GM12878 (cell line): Measurements from ENCODE around the gene RASGEF1B. TPM values are rescaled to one million over a fixed set of nuclear protein-coding genes. Genes with fewer than 3 reads are reported as not detected.

Source experiments
- ATAC-seq: fragments of 200-7000 bp; cut with Tn5 transposase; 3 replicates; pipeline ENCODE4 v1.9.1; 2020; ENCODE audit warnings: mild to moderate bottlenecking, moderate library complexity
- BruUV-seq: library from RNA; stranded (reverse); fragments of 400-500 nt; replicated peaks from 2 replicates; lab custom pipeline; 2021; lab: Mats Ljungman, UMichigan
- CTCF ChIA-PET: fragments of 300-600 bp; sonication (Branson Sonifier 250); formaldehyde crosslinking; extraction: SDS; loops from one replicate; lab custom pipeline; 2021; ENCODE audit warnings: inconsistent platforms; lab: Yijun Ruan, JAX
- POLR2A ChIA-PET: fragments of 350-600 bp; formaldehyde crosslinking; extraction: SDS; loops from one replicate; lab custom pipeline; 2021; ENCODE audit warnings: inconsistent platforms; lab: Charles Lee
- RAD21 ChIA-PET: fragments of 300-600 bp; sonication (Branson Sonifier 250); formaldehyde crosslinking; loops from one replicate; lab custom pipeline; 2023; ENCODE audit warnings: antibody characterized with exemption; ENCODE audit not compliant: unreplicated experiment; lab: Charles Lee
- SMC1A ChIA-PET: fragments of 300-600 bp; sonication (Branson Sonifier 250); formaldehyde crosslinking; loops from one replicate; lab custom pipeline; 2023; ENCODE audit not compliant: unreplicated experiment, uncharacterized antibody; lab: Charles Lee
- DNase-seq: peaks from one replicate; pipeline ENCODE4 v3.0.0-alpha.2; 2011; ENCODE audit warnings: low read depth, low spot score
- FAIRE-seq: peaks from 3 replicates; lab custom pipeline; 2011; peaks lifted over from hg19 to GRCh38; lab: Jason Lieb, UNC
- H2AFZ ChIP-seq: 2 replicates; pipeline ENCODE4 v1.6.0; 2011; ENCODE audit warnings: low read depth, low read length, control low read depth; ENCODE audit not compliant: control insufficient read depth
- H3K27ac ChIP-seq: 2 replicates; pipeline ENCODE4 v1.5.1; 2011; ENCODE audit warnings: control low read depth; ENCODE audit not compliant: control insufficient read depth, insufficient read depth
- H3K27me3 ChIP-seq, 2 experiments: replicated peaks in 1 of 2; 2 replicates each; pipeline versions ENCODE4 v1.6.0 to v1.6.1; 2011; ENCODE audit warnings: low read length in 1 of 2; ENCODE audit not compliant: control insufficient read depth in 2 of 2, insufficient read depth in 2 of 2
- H3K36me3 ChIP-seq, 2 experiments: 2 replicates each; pipeline ENCODE4 v1.5.1; 2011; ENCODE audit warnings: low read length in 1 of 2; ENCODE audit not compliant: control insufficient read depth in 2 of 2, insufficient read depth in 2 of 2
- H3K4me1 ChIP-seq: 2 replicates; pipeline ENCODE4 v1.6.1; 2011; ENCODE audit warnings: mild to moderate bottlenecking, low read length, moderate library complexity, mixed read lengths; ENCODE audit not compliant: control insufficient read depth, insufficient read depth
- H3K4me2 ChIP-seq: 2 replicates; pipeline ENCODE4 v1.6.0; 2011; ENCODE audit warnings: control low read depth; ENCODE audit not compliant: control insufficient read depth, insufficient read depth
- H3K4me3 ChIP-seq: fragments of 200-600 bp; sonication (generic); 2 replicates; pipeline ENCODE4 v1.5.1; 2016
- H3K79me2 ChIP-seq: 2 replicates; pipeline ENCODE4 v1.6.0; 2011; ENCODE audit warnings: low read length; ENCODE audit not compliant: control insufficient read depth, insufficient read depth
- H3K9ac ChIP-seq: 2 replicates; pipeline ENCODE4 v1.8.0; 2011; ENCODE audit warnings: low read length, control low read depth, mixed read lengths; ENCODE audit not compliant: control insufficient read depth, insufficient read depth
- H3K9me3 ChIP-seq: replicated peaks from 3 replicates; pipeline ENCODE4 v1.5.1; 2011; ENCODE audit warnings: mild to moderate bottlenecking, low read length; ENCODE audit not compliant: control insufficient read depth, insufficient read depth
- H4K20me1 ChIP-seq: 2 replicates; pipeline ENCODE4 v1.6.0; 2011; ENCODE audit not compliant: control insufficient read depth, insufficient read depth
- E2F4 ChIP-seq: IDR thresholded peaks from 2 replicates; pipeline ENCODE4 v1.6.1; 2012; ENCODE audit warnings: low read depth, low read length, improper control_type of control experiment
- FOXK2 ChIP-seq: fragments of 450-650 bp; IDR thresholded peaks from 2 replicates; pipeline ENCODE4 v1.6.1; 2017; ENCODE audit warnings: mild to moderate bottlenecking, moderate library complexity
- HDGF ChIP-seq: fragments of 450-650 bp; IDR thresholded peaks from 2 replicates; pipeline ENCODE4 v1.6.1; 2016; ENCODE audit warnings: antibody characterized with exemption
- NBN ChIP-seq: fragments of 450-650 bp; IDR thresholded peaks from 2 replicates; pipeline ENCODE4 v1.6.1; 2016
- NFXL1 ChIP-seq: fragments of 450-650 bp; IDR thresholded peaks from 2 replicates; pipeline ENCODE4 v1.6.1; 2017; ENCODE audit warnings: antibody characterized with exemption, mild to moderate bottlenecking, borderline replicate concordance
- TAF1 ChIP-seq: IDR thresholded peaks from 2 replicates; pipeline ENCODE4 v1.6.1; 2011; ENCODE audit warnings: mild to moderate bottlenecking, low read depth, low read length, borderline replicate concordance
- WGBS: methylation state at CpG from one replicate; pipeline ENCODE4 v1.1.6; 2016; ENCODE audit warnings: low lambda C conversion rate; ENCODE audit not compliant: insufficient replicate concordance, insufficient coverage; ENCODE audit errors: missing lambda C conversion rate; 5-methylcytosine and 5-hydroxymethylcytosine counted together
- in situ Hi-C: fragments of 300-500 bp; cut with MboI; formaldehyde crosslinking; loops from 9 replicates; pipeline ENCODE4 v1.14.3; 2018; ENCODE audit warnings: mixed read lengths
- intact Hi-C: fragments of 100-400 bp; cut with micrococcal nuclease; formaldehyde crosslinking; loops from one replicate; pipeline ENCODE4 v1.14.2; 2022; ENCODE audit not compliant: unreplicated experiment
- polyA plus RNA-seq, 11 experiments: library from polyadenylated mRNA; depleted of rRNA in 4 of 11; unstranded in 6 of 11; stranded (reverse) in 5 of 11; fragments of >200 nt; fragmentation: Nextera tagmentation in 4 of 11; fragmentation: Illumina TruSeq in 1 of 11; extraction: Ambion mirVana in 4 of 11; extraction: Trizol in 1 of 11; gene quantifications; 1 replicate in 1 of 11; 2 replicates in 10 of 11; pipeline versions ENCODE4 v1.2.1 to v1.2.3, GENCODE V29; 2011 to 2016; ENCODE audit warnings: inconsistent platforms in 2 of 11, missing spikeins in 2 of 11, low read depth in 1 of 11
- total RNA-seq, 4 experiments: library from RNA; depleted of rRNA in 3 of 4; stranded (reverse); fragments of >200 nt in 3 of 4; fragmentation: Illumina TruSeq in 1 of 4; extraction: Trizol in 1 of 4; gene quantifications; 2 replicates each; pipeline versions ENCODE4 v1.2.1 to v1.2.3, GENCODE V29; 2013 to 2021

Gene RASGEF1B
- total and polyA plus RNA-seq, 10 of the 15 experiments (the other 5 are each of a cell fraction or from before 2014, with no cell fraction given): 0.03 to 0.24 (median 0.10) TPM; not detected in 2

- Histone ChIP-seq H3K4me2 (no peak overlapping the region), H3K9me3 (no peaks in the 10 kb centered on the region), H3K27ac (no peak overlapping the region), H2AFZ (no peak overlapping the region), H3K9ac (no peak overlapping the region), H3K79me2 (no peaks in the 10 kb centered on the region), H3K27me3 (no peaks in the 10 kb centered on the region), H3K4me1 (no peaks in the 10 kb centered on the region), H3K36me3 (no peaks in the 10 kb centered on the region), H3K4me3 (no peak overlapping the region), H4K20me1 (no peaks in the 10 kb centered on the region)
- no peak for FAIRE-seq
- ChIA-PET POLR2A (no interaction called here), RAD21 (no interaction called here), CTCF (no interaction called here), SMC1A (no interaction called here)
- no peak for DNase-seq
- TF ChIP-seq FOXK2: no peak
- no peak for TF ChIP-seq NBN
- TF ChIP-seq NFXL1: no peak
- TF ChIP-seq HDGF: no peak
- no peak for TF ChIP-seq E2F4
- ATAC-seq: no peak
- in situ Hi-C loops: no loop called here
- 35% methylated on average over 3 of the region's 3 CpGs for WGBS
- no TSS peak for BruUV-seq
- intact Hi-C loops: no loop called here
These were observed 74.1 kb downstream of the RASGEF1B start for GRCh38 chr4:81397635-81398034.

- ChIA-PET SMC1A (no interaction called here), CTCF (interaction anchor here (0.9 kb wide), 1 partner anchor 72 kb away, joined by 3 read pairs; no protein-coding TSS in a partner anchor), POLR2A (no interaction called here), RAD21 (no interaction called here)
- H4K20me1 ChIP-seq: no peaks in the 10 kb centered on the region
- TF ChIP-seq TAF1 (no peak), NFXL1 (no peak)
- no peaks in the 10 kb centered on the region for H3K27me3 ChIP-seq
- no peaks in the 10 kb centered on the region for H3K36me3 ChIP-seq
- H3K9me3 ChIP-seq: no peaks in the 10 kb centered on the region
- intact Hi-C loops: no loop called here
- no peak overlapping the region for H3K4me2 ChIP-seq
- ATAC-seq (no peak), DNase-seq (no peak), FAIRE-seq (no peak)
- 73% methylated on average over 3 of the region's 3 CpGs for WGBS
- H3K79me2 ChIP-seq: no peaks in the 10 kb centered on the region
- no peak overlapping the region for H2AFZ ChIP-seq
- in situ Hi-C loops: no loop called here
- no peaks in the 10 kb centered on the region for H3K4me1 ChIP-seq
- no peak overlapping the region for H3K4me3 ChIP-seq
- H3K9ac ChIP-seq: no peak overlapping the region
- no peak overlapping the region for H3K27ac ChIP-seq
- no TSS peak for BruUV-seq
These were observed 76.5 kb downstream of the RASGEF1B start for GRCh38 chr4:81395239-81395638.
